CD4-positive, alpha-beta T cell treated with Interferon gamma for 1 hour (primary cell): ENCODE data around the gene FGF3.

ENCODE experiments used
- DNase-seq: peaks from one replicate; pipeline ENCODE4 v3.0.0-alpha.2; 2020

The FGF3 gene

DNA sequence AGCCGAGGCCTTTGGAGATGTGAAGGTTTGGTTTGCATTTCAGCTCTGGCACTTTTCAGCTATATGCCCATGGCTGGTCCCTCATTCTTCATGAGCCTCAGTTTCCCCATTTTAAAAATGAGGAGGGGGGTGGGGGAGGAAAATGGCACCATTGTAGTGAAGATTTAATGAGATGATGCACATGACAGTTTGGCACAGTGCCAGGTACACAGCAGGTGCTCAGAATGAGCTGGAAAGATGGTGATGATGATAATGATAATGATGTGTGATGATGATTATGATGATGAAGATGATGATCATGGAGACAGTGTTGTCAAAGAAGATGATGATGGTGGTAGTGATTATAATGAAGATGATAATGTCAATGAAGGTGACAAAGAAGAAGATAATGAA is 24.3 kb upstream of the FGF3 start:
- DNase-seq = no peak

DNA sequence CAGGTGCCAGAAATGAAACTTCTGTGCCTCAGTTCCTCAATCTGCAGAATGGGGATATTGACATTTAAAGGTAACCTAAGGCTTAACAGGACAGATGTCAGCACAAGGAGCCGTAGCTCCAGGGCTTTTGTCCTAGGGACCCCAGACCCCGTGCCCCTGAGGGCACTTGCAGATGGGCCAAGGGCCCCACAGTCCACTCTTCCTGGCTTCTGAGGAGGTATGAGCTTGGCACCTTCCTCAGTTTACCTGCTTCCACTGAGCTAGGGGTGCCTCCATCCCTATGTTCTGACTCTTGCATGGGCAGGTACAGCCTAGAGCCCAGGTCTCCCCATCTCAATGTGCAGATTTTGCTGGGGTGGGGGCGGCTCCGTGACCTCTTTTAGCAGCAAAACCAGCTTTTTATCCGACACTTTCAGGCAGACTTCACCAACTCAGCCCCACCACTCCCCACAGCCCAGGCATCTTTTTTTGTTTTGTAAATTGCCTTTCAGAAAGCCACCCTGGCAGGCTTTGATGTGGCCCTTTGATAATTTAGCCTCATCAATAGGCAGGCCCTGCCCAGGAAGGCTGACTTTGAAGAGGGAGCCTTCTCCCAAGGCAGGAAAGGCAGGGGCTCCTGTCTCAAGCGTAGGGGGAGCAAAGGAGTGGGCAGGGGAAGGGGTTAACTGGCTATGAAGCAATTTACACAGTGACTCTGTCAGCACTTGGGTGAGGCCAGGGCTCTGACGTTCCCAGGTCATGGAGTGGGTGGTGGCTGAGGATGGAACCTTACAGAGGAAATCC is 23.7 kb upstream of the FGF3 start:
- DNase-seq = no peak

DNA sequence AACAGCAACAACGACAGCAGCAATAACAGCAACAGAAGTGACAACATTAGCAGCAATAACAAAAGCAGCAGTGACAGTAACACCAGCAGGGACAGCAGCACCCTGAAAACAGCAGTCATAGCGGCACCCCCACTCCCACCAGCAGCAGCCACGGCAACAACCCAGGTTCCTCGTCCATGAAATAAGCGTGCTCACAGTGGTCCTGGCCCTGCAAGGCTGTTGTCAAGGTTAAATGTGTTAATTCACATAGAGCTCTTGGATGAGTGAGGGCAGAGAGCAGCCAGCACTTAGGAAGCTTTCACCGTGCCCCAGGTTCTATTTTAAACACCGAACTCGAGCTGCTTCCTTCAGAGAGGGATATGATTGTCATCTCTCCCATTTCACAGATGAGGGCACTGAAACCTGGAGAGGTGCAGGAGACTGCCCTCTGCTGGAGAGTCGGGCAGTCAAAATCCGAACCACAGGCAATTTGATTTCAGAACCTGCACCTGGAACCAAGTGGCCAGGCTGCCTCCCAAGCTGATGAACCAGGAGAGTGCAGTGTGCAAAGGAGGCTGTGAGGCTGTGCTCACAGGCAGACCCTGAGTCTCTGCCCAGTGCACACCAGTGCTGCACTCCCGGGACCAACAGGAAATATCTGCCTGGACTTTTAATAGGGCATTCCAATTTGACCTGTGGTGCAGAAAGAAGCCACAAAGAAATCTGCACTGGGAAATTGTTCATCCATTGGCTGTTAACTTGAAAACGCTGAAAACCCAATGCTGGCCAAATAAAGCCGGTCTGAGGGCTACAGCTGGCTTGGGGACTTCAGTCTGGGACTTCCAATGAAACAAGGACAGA is 22.9 kb upstream of the FGF3 start:
- DNase-seq = no peak

- no peak for DNase-seq
These were observed 22.1 kb upstream of the FGF3 start for GRCh38 chr11:69841170-69841858.

DNA sequence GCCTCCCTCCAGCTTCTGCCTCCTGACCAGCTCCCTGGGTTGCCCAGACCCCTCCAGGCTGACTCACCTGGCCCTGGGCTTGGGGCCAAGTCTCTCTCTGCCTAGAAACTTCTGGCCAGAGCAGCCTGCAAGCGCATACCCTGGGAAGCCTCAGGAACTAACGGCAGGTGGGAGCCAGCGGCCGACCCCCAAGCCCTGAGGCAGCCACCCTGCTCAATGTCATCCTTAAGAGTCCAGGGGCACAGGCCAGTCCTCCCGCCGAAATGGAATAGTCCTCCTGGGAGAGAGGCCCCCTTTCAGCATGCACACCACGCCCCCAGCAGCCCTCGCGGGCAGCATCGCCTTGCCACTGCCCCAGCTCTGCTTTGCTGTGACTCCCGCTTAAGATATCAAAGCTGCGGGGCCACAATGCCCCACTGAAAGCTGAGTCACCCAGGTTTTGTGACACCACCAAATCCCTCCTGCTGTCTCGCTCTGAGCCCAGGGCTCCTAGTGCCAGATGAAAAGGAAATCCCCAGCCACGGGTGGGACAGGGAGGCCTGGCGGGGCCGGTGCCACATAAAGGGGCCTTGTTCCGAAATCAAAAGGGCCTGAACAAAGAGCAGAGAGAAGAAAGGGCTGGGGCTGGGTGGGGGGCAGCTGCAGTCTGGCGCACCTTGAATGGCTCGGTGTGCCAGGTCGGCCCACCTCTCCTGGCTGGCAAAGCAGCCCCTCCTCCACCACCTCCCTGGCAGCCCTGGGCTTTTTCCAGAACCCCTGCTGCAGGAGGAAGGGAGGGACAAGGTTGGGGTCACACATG is 21.4 kb upstream of the FGF3 start:
- DNase-seq = no peak

DNA sequence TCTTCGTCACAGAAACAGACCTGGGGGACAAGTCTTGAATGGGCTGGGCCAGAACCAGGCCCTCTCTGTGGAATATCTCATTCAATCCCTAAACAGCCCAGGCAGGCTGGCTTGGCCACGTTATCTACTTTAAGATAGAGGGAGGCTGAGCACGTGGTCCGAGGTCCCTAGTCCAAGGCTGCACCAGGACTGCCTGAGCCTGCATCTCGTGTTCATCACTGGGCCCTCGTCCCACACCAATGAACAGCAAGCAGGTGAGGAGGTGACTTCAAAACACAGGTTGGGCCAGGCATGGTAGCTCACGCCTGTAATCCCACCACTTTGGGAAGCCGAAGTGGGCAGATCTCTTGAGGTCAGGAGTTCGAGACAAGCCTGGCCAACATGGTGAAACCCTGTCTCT is 20.3 kb upstream of the FGF3 start:
- DNase-seq = no peak

DNA sequence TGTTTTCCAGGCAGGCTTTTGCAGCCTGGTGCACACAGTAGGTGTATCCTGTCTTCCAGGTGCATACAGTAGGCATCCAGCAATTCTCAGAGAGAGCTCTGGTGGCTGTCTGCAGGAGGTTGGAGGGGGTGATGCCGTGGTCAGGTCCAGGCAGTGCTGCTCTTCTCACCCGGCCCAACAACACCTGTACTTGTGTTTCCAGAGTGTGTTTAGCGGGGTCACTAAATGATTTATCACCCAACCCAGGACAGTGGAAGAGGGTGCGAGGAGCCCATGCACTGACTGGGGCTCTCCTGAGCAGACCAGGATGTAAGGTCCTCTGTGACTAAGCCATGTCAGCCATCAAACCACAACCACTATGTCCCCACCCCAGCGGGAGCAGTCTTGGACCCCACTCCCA is 18.6 kb upstream of the FGF3 start:
- DNase-seq = no peak

DNA sequence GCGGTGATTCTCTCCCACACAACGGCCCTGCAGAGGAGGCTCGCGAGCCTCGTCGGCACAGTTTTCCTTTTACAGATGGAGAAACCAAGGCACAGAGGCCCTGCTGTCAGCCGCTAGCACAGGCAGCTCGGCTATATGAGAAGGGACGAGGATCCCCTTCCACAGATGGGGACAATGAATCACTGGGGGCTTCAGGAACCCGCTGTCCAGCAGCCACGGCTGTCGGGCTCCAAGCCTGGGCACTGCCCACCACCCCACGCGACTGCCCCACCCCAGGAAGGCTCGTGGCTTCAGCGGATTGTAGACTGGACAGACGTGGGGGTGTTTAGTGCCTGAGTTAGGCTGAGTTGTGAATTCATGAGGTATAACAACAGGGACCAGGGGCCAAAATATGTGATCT is 17.2 kb upstream of the FGF3 start:
- DNase-seq = no peak

DNA sequence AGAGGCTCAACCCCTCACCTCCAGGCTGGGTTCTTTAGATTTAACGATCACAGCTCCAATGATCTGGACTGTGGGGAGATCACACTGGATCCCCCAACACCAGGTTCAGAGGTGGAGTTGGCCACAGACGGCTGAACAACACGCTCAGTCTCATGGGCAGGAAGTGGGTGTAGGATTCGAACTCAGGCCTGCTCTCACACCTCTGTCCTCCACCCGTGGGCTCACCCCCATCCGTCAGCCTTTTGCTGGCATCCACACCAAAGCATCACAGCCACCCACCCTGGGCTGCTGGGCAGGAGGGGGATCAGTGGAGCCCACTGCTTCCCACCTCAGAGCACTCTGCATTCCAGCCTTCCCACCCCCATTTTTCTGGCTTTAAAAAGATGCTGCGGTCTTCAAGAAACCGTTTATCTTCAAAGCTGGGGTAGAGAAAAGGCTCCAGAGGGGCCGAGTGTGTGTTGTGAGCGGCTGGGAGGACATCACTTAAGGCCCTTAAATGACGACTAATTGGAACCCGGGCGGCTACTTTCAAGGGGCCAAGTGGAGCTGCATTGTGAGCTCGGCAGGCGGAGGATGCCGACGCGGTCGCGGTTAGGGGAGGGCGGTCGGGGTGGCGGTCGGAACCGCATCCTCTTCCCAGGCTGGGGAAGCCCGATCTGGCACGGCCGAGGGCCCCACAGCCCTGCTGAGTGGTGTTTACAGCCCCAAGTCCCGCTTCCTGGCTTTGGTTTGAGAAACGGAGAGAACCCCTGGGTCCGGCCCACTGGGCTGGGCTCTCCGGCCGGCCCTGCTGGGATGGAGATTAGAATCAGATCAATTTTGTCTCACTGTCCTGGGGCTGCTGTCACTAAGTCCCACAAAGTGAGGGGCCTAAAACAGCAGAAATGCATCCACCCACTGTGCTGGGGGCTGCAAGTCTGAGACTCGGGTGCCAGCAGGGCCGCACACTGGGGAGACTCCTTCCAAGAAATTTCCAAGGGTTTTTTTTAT is 15.9 kb upstream of the FGF3 start:
- no peak for DNase-seq

DNA sequence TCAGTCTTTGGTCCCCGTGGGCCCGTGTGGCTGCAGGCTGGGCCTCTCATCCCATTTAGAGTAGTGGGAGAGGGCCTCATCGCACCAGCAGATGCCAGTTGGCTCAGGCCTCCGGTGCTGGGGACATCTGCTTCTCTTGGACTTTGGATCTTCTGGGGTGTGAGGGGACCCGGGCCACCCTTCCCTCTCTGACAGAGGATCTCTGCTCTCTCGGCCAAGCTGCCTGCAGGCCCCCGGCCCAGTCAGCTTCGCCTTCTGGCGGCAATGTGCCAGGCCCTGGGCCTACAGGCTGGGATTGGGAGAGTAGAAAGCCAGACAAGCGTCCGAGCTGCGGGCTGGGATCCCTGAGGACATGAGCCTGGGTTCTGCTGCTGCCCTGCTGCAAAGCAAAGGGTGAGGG is 15.0 kb upstream of the FGF3 start:
- no peak for DNase-seq

- DNase-seq = no peak
These were observed 13.6 kb upstream of the FGF3 start for GRCh38 chr11:69832561-69833413.

DNA sequence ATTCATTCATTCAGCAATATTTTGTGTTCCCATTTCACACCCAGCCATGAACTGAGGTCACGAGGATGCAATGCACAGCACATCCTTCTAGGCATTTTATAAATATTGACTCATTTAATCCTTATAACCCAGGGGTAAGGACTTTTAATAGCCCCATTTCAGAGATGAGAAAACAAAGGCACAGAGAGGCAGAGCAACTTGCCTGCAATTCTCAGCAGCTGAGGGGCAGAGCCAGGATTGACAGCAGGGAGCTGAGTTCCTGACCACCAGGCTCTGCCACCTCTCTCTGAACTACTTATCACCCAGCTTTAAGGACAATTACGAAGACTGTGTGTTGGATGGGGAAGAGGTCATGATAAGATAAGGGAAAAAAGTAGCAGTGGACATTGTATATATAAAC is 12.8 kb upstream of the FGF3 start:
- DNase-seq = no peak

GRCh38 chr11:69830086-69830485 is 10.9 kb upstream of the FGF3 start:
- no peak for DNase-seq

DNA sequence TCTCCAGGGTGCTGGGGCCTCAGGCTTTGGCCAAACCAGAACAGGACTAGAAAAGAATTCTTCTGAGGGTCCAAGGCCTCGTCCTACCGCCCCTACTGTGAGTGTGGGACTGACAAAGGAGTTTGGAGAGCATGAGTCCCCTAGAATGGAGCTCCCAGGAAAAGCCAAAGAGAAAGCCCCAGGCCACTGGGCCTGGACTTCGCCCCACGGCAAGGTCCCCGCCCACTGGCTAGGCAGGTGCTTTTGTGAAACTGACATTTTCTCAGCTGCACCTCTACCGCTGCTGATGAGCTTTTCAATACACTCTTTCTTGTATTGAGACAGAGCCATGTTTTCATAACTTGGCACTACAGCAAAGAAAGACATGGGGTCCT is 9.7 kb upstream of the FGF3 start:
- no peak for DNase-seq

DNA sequence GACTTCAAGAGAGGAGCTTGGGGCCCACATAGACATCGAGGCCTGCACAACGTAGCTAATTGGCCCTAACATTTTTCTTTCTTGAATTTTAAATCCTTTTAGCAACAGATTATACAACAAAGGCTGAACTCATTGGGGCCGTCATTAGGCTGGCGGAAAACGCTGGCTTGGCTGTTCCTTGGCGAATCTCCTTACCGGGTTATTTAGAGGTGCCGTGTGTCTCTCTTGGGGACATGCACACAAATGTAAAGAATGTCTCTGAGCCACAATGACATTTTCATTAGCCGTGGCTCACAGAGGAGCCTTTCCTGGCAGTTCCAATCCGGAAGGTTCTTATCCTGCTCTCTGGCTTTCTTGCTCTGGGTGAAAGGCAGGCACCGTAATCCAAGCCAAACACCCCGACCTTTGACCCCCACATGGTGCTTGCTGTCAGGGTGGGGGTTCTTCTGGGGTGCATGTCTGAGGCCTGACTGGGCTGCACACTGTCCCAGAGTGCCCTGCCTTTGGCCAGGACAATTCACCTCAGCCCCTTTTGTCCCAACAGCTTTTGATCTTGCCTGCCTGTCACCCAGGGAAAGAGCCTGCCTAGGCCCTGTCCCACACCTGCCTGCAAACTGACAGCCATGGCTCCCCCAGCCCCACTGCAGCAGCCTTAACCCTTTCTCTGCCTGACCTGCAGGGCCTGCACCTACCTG is 9.2 kb upstream of the FGF3 start:
- no peak for DNase-seq

DNA sequence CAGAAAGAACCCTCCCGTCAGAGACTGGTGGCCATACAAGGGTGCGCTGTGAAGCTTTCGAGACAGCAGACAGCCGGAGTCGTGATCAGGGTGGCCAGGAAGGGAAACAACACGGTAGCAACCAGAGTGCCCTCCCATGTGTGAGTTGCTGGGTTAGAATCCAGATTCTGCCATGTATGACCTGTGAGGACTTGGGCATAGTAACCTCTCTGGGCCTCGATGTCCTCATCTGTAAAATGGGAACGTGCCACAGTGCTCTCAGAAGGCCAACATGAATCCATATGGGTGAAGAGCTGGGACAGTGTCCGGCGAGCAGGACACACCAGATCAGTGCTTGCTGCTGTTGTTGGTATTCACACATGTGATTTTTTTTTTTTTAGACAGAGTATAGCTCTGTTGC is 7.6 kb upstream of the FGF3 start:
- DNase-seq = no peak

GRCh38 chr11:69825941-69826340 is 6.7 kb upstream of the FGF3 start:
- no peak for DNase-seq

GRCh38 chr11:69825037-69825834 is 6.0 kb upstream of the FGF3 start:
- no peak for DNase-seq

DNA sequence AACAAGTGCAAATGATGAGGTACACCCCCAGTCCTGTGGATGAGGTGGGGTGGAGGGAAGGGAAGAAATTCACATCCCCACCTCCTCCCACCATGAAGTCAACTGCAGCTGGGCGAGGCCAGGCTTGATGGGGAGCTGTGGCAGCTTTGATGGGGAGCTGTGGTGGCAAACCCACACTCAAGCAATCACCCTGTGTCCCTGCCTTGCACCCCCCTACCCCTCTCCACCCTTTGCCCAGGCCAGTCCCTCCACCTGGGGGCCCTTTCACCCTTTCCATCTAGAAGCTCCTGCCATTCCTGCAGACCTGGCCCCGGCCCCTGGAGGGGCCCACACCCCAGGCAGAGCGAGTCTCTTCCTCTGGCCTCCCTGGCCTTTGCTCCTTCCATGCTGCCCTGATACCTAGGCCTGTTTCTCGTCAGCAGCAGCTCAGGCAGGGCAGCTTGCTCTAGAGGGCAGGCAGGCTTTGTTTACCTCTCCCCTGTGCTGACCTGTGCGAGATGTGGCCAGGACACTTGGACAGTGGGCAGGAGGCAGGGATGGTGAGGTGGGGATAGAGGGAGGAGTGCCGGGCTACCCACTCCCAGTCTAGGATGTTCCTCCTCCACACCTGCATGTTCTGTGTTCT is 4.5 kb upstream of the FGF3 start:
- no peak for DNase-seq
